SK-N-SH (cell line): ENCODE results near the gene SPSB3. TPM values are rescaled to one million over a fixed set of nuclear protein-coding genes. Genes with fewer than 3 reads are reported as not detected.

ENCODE experiments used
- CTCF ChIA-PET: fragments of 300-600, 350-600 bp; formaldehyde crosslinking; extraction: SDS; loops from one replicate; lab custom pipeline; 2021; lab: Yijun Ruan, JAX
- POLR2A ChIA-PET: fragments of 350-600 bp; sonication (Branson Sonifier 250); formaldehyde crosslinking; extraction: SDS; loops from one replicate; lab custom pipeline; 2020; ENCODE audit warnings: antibody characterized with exemption, inconsistent platforms; lab: Yijun Ruan, JAX
- DNase-seq: peaks from one replicate; pipeline ENCODE4 v3.0.0; 2012
- H2AFZ ChIP-seq: fragments of 200-600 bp; sonication (generic); 2 replicates; pipeline ENCODE4 v1.8.1; 2016; ENCODE audit warnings: antibody characterized with exemption, mild to moderate bottlenecking, low read depth
- H3F3A ChIP-seq: fragments of 200-600 bp; sonication (generic); replicated peaks from 2 replicates; pipeline ENCODE3; 2016; ENCODE audit warnings: antibody characterized with exemption, mild to moderate bottlenecking; ENCODE audit not compliant: insufficient read depth
- H3K27ac ChIP-seq, 2 experiments: fragments of 200-500 bp in 1 of 2; fragments of 200-600 bp in 1 of 2; sonication (Bioruptor generic) in 1 of 2; sonication (generic), shearing (Covaris generic) in 1 of 2; 2 replicates each; pipeline versions ENCODE4 v1.5.1 to v1.6.1; 2014 to 2016; ENCODE audit warnings: low read depth in 2 of 2, inconsistent platforms in 1 of 2, low read length in 1 of 2, mild to moderate bottlenecking in 1 of 2, mixed read lengths in 1 of 2
- H3K27me3 ChIP-seq: fragments of 200-600 bp; sonication (generic), shearing (Covaris generic); 2 replicates; pipeline ENCODE4 v1.6.1; 2016; ENCODE audit warnings: mixed run types; ENCODE audit not compliant: insufficient read depth
- H3K36me3 ChIP-seq, 2 experiments: fragments of 200-500 bp in 1 of 2; fragments of 200-600 bp in 1 of 2; sonication (Bioruptor generic) in 1 of 2; sonication (generic) in 1 of 2; replicated peaks in 1 of 2; 2 replicates each; pipeline versions ENCODE3 to v1.5.1; 2014 to 2016; ENCODE audit warnings: low read length in 1 of 2, mild to moderate bottlenecking in 1 of 2; ENCODE audit not compliant: insufficient read depth in 2 of 2, control insufficient read depth in 1 of 2
- H3K4me1 ChIP-seq, 2 experiments: fragments of 200-500 bp in 1 of 2; fragments of 200-600 bp in 1 of 2; sonication (Bioruptor generic) in 1 of 2; sonication (generic), shearing (Covaris generic) in 1 of 2; 2 replicates each; pipeline versions ENCODE4 v1.5.1 to v1.6.1; 2014 to 2016; ENCODE audit warnings: low read depth in 1 of 2, low read length in 1 of 2, mixed run types in 1 of 2; ENCODE audit not compliant: insufficient read depth in 2 of 2, control insufficient read depth in 1 of 2
- H3K4me2 ChIP-seq: fragments of 200-600 bp; sonication (generic), shearing (Covaris generic); 2 replicates; pipeline ENCODE4 v1.6.1; 2017; ENCODE audit warnings: mixed run types
- H3K4me3 ChIP-seq, 2 experiments: fragments of 200-500 bp in 1 of 2; fragments of 200-600 bp in 1 of 2; sonication (Bioruptor generic) in 1 of 2; sonication (generic), shearing (Covaris generic) in 1 of 2; 2 replicates each; pipeline versions ENCODE4 v1.5.1 to v1.8.1; 2014 to 2016; ENCODE audit warnings: low read depth in 2 of 2, inconsistent platforms in 1 of 2, low read length in 1 of 2, mild to moderate bottlenecking in 1 of 2, mixed read lengths in 1 of 2, moderate library complexity in 1 of 2
- H3K79me2 ChIP-seq: fragments of 200-600 bp; sonication (generic); 2 replicates; pipeline ENCODE4 v1.8.1; 2017; ENCODE audit warnings: mild to moderate bottlenecking; ENCODE audit not compliant: insufficient read depth
- H3K9ac ChIP-seq: fragments of 200-600 bp; sonication (generic); 2 replicates; pipeline ENCODE4 v1.6.1; 2017; ENCODE audit warnings: mixed run types
- H3K9me2 ChIP-seq: fragments of 200-600 bp; sonication (generic); 2 replicates; pipeline ENCODE4 v1.6.1; 2017; ENCODE audit warnings: mixed run types
- H3K9me3 ChIP-seq: fragments of 200-600 bp; sonication (generic); 2 replicates; pipeline ENCODE4 v1.6.1; 2017; ENCODE audit warnings: mixed run types, mild to moderate bottlenecking, moderate library complexity
- H4K20me1 ChIP-seq: fragments of 200-600 bp; sonication (generic); 2 replicates; pipeline ENCODE4 v1.6.1; 2017; ENCODE audit warnings: mild to moderate bottlenecking, mixed run types; ENCODE audit not compliant: insufficient read depth
- ELF1 ChIP-seq: IDR thresholded peaks from 2 replicates; pipeline ENCODE4 v1.4.0; 2012
- FOSL2 ChIP-seq: IDR thresholded peaks from 2 replicates; pipeline ENCODE4 v1.4.0; 2012; ENCODE audit warnings: low read depth, mild to moderate bottlenecking, moderate library complexity, borderline replicate concordance
- FOXM1 ChIP-seq: IDR thresholded peaks from 2 replicates; pipeline ENCODE4 v1.4.0; 2012; ENCODE audit warnings: low read depth, mild to moderate bottlenecking
- JUND ChIP-seq: IDR thresholded peaks from 2 replicates; pipeline ENCODE4 v1.4.0; 2012
- MXI1 ChIP-seq: IDR thresholded peaks from 2 replicates; pipeline ENCODE4 v1.6.1; 2012; ENCODE audit warnings: mild to moderate bottlenecking, low read depth, low read length, improper control_type of control experiment
- NRF1 ChIP-seq: IDR thresholded peaks from 2 replicates; pipeline ENCODE4 v1.6.1; 2012; ENCODE audit warnings: low read depth, mild to moderate bottlenecking, low read length
- POLR2AphosphoS5 ChIP-seq: IDR thresholded peaks from 2 replicates; pipeline ENCODE4 v1.6.1; 2012; ENCODE audit warnings: low read depth, low read length
- RFX5 ChIP-seq: IDR thresholded peaks from 2 replicates; pipeline ENCODE4 v1.6.1; 2012; ENCODE audit warnings: mild to moderate bottlenecking, improper control_type of control experiment, low read length
- SIN3A ChIP-seq: IDR thresholded peaks from 2 replicates; pipeline ENCODE4 v1.6.1; 2012; ENCODE audit warnings: low read depth, mild to moderate bottlenecking, low read length, moderate library complexity, borderline replicate concordance
- TAF1 ChIP-seq: IDR thresholded peaks from 2 replicates; pipeline ENCODE4 v1.6.1; 2012; ENCODE audit warnings: low read depth, mild to moderate bottlenecking, low read length, moderate library complexity, borderline replicate concordance
- TEAD4 ChIP-seq: IDR thresholded peaks from 2 replicates; pipeline ENCODE4 v1.4.0; 2012; ENCODE audit warnings: mild to moderate bottlenecking, borderline replicate concordance; ENCODE audit not compliant: insufficient read depth
- WGBS: methylation state at CpG from one replicate; pipeline ENCODE4 v1.1.6; 2017; ENCODE audit warnings: low lambda C conversion rate; 5-methylcytosine and 5-hydroxymethylcytosine counted together
- polyA plus RNA-seq, 3 experiments: library from polyadenylated mRNA; depleted of rRNA; stranded (reverse); fragments of >200 nt; gene quantifications; 2 replicates each; pipeline ENCODE4 v1.2.3, GENCODE V29; 2012
- TF ChIP-seq, protein P1 (sequence below): fragments of 150-350 bp; IDR thresholded peaks from 2 replicates; pipeline ENCODE4 v1.6.1; 2017; ENCODE audit warnings: antibody characterized with exemption, low read length, low read depth, borderline replicate concordance
- TF ChIP-seq, protein P2 (sequence below): IDR thresholded peaks from 2 replicates; pipeline ENCODE4 v1.6.1; 2012; ENCODE audit warnings: mild to moderate bottlenecking, low read depth, low read length, moderate library complexity
- TF ChIP-seq, protein P3 (sequence below): fragments of 200-600 bp; sonication (generic); IDR thresholded peaks from 2 replicates; pipeline ENCODE4 v1.6.1; 2017; ENCODE audit warnings: antibody characterized with exemption, mild to moderate bottlenecking, moderate library complexity

The SPSB3 gene
- polyA plus RNA-seq, 1 of the 3 experiments (the other 2 are of a cell fraction): 40.6 TPM

DNA sequence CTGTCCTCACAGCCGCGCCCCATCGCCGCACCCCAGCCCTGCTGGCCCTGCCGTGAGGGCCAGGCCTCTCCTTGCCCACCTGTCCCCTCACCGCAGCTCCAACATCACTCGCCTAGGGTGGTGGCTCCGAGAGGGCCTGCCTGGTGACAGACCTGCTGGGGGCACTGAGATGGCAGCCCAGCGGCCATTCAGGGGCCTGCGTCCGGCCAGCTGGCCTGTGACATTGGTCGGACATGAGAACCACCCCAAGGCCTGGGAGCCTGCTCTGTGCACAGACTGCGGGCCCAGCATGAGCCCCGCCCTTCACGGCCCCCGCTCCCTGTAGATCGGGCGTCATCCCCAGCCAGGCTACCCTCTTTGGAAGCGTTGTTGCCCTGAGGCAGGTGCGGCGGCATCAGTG is 22.9 kb downstream of the SPSB3 start:
- H3F3A ChIP-seq: no peaks in the 10 kb centered on the region
- no peaks in the 10 kb centered on the region for H3K9me2 ChIP-seq
- no peaks in the 10 kb centered on the region for H3K27me3 ChIP-seq
- TF ChIP-seq FOXM1 (no peak), ELF1 (no peak)
- no peaks in the 10 kb centered on the region for H3K4me1 ChIP-seq
- H3K36me3 ChIP-seq: peaks cover 0 to 46% of the 10 kb centered on the region in 2 experiments
- no peaks in the 10 kb centered on the region; the same call in 1 of the 2 replicates for H3K79me2 ChIP-seq
- CTCF ChIA-PET: no interaction called here
- H2AFZ ChIP-seq: no peak overlapping the region
- no peak for DNase-seq
- H3K4me3 ChIP-seq: no peak overlapping the region
- H4K20me1 ChIP-seq: no peaks in the 10 kb centered on the region
- POLR2A ChIA-PET: no interaction called here
- no peaks in the 10 kb centered on the region for H3K9me3 ChIP-seq
- no peak overlapping the region for H3K4me2 ChIP-seq
- WGBS: 97% methylated on average over 10 of the region's 21 CpGs
- no peak overlapping the region for H3K27ac ChIP-seq
- no peak overlapping the region for H3K9ac ChIP-seq

DNA sequence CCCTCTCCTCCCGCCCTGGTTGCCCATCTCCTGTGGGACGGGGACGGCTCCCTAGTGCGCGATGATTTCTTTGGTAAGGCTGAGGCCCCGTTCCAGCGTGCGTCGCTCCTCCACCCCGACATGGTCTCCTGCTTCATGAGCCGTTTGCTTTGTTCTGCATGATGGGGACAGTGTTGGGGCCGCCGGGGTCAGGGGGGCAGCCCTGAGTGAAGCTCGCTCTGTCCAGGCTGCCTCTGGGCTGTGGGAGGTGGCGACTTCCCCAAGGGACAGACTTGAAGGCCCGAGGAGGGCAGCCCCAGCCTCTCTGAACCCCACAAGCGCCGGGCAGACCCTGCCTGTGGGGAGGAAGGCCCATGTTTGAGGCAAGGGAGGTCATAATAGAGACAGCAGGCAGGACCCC is 23.4 kb downstream of the SPSB3 start:
- no peaks in the 10 kb centered on the region for H3K9me2 ChIP-seq
- H3K79me2 ChIP-seq: no peaks in the 10 kb centered on the region; the same call in 1 of the 2 replicates
- H3K27ac ChIP-seq: no peak overlapping the region
- ChIA-PET CTCF (no interaction called here), POLR2A (no interaction called here)
- WGBS: 92% methylated on average over 16 of the region's 18 CpGs
- H3K4me1 ChIP-seq: no peaks in the 10 kb centered on the region
- peaks cover 0 to 41% of the 10 kb centered on the region in 2 experiments for H3K36me3 ChIP-seq
- no peaks in the 10 kb centered on the region for H3F3A ChIP-seq
- no peak for TF ChIP-seq FOSL2
- TF ChIP-seq TAF1: no peak
- TF ChIP-seq JUND: no peak
- no peak for TF ChIP-seq TEAD4
- TF ChIP-seq SIN3A: no peak
- no peak for TF ChIP-seq POLR2AphosphoS5
- TF ChIP-seq MXI1: no peak
- no peak for TF ChIP-seq NRF1
- TF ChIP-seq, protein P1, sequence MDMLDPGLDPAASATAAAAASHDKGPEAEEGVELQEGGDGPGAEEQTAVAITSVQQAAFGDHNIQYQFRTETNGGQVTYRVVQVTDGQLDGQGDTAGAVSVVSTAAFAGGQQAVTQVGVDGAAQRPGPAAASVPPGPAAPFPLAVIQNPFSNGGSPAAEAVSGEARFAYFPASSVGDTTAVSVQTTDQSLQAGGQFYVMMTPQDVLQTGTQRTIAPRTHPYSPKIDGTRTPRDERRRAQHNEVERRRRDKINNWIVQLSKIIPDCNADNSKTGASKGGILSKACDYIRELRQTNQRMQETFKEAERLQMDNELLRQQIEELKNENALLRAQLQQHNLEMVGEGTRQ: no peak
- TF ChIP-seq, protein P2, sequence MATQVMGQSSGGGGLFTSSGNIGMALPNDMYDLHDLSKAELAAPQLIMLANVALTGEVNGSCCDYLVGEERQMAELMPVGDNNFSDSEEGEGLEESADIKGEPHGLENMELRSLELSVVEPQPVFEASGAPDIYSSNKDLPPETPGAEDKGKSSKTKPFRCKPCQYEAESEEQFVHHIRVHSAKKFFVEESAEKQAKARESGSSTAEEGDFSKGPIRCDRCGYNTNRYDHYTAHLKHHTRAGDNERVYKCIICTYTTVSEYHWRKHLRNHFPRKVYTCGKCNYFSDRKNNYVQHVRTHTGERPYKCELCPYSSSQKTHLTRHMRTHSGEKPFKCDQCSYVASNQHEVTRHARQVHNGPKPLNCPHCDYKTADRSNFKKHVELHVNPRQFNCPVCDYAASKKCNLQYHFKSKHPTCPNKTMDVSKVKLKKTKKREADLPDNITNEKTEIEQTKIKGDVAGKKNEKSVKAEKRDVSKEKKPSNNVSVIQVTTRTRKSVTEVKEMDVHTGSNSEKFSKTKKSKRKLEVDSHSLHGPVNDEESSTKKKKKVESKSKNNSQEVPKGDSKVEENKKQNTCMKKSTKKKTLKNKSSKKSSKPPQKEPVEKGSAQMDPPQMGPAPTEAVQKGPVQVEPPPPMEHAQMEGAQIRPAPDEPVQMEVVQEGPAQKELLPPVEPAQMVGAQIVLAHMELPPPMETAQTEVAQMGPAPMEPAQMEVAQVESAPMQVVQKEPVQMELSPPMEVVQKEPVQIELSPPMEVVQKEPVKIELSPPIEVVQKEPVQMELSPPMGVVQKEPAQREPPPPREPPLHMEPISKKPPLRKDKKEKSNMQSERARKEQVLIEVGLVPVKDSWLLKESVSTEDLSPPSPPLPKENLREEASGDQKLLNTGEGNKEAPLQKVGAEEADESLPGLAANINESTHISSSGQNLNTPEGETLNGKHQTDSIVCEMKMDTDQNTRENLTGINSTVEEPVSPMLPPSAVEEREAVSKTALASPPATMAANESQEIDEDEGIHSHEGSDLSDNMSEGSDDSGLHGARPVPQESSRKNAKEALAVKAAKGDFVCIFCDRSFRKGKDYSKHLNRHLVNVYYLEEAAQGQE: no peak
- TF ChIP-seq, protein P3, sequence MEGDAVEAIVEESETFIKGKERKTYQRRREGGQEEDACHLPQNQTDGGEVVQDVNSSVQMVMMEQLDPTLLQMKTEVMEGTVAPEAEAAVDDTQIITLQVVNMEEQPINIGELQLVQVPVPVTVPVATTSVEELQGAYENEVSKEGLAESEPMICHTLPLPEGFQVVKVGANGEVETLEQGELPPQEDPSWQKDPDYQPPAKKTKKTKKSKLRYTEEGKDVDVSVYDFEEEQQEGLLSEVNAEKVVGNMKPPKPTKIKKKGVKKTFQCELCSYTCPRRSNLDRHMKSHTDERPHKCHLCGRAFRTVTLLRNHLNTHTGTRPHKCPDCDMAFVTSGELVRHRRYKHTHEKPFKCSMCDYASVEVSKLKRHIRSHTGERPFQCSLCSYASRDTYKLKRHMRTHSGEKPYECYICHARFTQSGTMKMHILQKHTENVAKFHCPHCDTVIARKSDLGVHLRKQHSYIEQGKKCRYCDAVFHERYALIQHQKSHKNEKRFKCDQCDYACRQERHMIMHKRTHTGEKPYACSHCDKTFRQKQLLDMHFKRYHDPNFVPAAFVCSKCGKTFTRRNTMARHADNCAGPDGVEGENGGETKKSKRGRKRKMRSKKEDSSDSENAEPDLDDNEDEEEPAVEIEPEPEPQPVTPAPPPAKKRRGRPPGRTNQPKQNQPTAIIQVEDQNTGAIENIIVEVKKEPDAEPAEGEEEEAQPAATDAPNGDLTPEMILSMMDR: no peak
- TF ChIP-seq RFX5: no peak
- DNase-seq: no peak
- no peak overlapping the region for H3K4me2 ChIP-seq
- H3K27me3 ChIP-seq: no peaks in the 10 kb centered on the region
- H3K9me3 ChIP-seq: no peaks in the 10 kb centered on the region
- H3K4me3 ChIP-seq: no peak overlapping the region
- no peak overlapping the region for H2AFZ ChIP-seq
- no peaks in the 10 kb centered on the region for H4K20me1 ChIP-seq
- no peak overlapping the region for H3K9ac ChIP-seq
